Neural crest cell (in vitro differentiated cells): ENCODE results near the gene RCVRN. TPM values are rescaled to one million over a fixed set of nuclear protein-coding genes. Genes with fewer than 3 reads are reported as not detected.
"Not testable (repeated sequence)": the region's sequence is repeated elsewhere in the genome, so short reads cannot be mapped to it uniquely, and the experiment has no call there.

Experiments used
- DNase-seq: peaks from one replicate; pipeline ENCODE4 v3.0.0; 2021; ENCODE audit warnings: low read depth, mixed read lengths, low spot score
- H3K27ac Mint-ChIP-seq: one replicate; pipeline ENCODE4 v1.8.0; 2021; ENCODE audit warnings: mild to moderate bottlenecking, mixed read lengths; ENCODE audit not compliant: unreplicated experiment
- H3K27me3 Mint-ChIP-seq: 2 replicates; pipeline ENCODE4 v1.8.0; 2021; ENCODE audit warnings: low read depth, mild to moderate bottlenecking, mixed read lengths
- H3K36me3 Mint-ChIP-seq: 2 replicates; pipeline ENCODE4 v1.8.0; 2021; ENCODE audit warnings: low read depth, mild to moderate bottlenecking, mixed read lengths
- H3K4me1 Mint-ChIP-seq: 2 replicates; pipeline ENCODE4 v1.8.0; 2021; ENCODE audit warnings: mixed read lengths
- H3K4me3 Mint-ChIP-seq: one replicate; pipeline ENCODE4 v1.8.0; 2021; ENCODE audit warnings: mild to moderate bottlenecking, mixed read lengths
- H3K9me3 Mint-ChIP-seq: 2 replicates; pipeline ENCODE4 v1.8.0; 2021; ENCODE audit warnings: mixed read lengths
- CTCF ChIP-seq: fragments of 200-600 bp; sonication (generic); conservative IDR thresholded peaks from 2 replicates; pipeline ENCODE4 v1.5.0; 2021; ENCODE audit warnings: antibody characterized with exemption, mild to moderate bottlenecking
- total RNA-seq: library from RNA; stranded (reverse); gene quantifications from 2 replicates; pipeline ENCODE4 v1.2.1, GENCODE V29; 2021

RCVRN gene
- total RNA-seq, 1 donor from 2014 or later = 0.35 TPM

DNA sequence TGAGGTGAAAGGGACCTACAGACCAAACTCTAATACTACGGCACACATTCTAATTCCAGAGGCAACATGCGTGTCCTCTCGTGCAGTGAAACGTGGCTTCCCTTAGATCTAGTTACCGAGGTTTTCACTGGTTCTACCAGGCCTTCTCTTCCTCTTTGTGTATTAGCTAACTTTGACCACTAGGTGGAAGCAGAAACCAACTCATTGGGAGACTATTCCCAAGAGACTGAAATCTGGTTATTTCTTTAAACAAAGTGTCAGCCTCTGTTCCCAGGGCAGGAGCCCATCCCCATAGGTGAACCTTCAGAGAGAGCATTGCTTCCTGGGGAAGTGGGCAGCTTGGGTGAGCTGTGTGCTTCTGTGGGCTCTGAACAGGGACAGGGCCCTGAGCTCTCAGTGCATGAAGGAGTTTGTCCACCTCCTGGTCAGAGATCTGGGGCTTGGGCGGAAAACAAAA, 19.7 kb upstream of the RCVRN start:
- peaks cover 22% of the 10 kb centered on the region for H3K4me1 Mint-ChIP-seq

DNA sequence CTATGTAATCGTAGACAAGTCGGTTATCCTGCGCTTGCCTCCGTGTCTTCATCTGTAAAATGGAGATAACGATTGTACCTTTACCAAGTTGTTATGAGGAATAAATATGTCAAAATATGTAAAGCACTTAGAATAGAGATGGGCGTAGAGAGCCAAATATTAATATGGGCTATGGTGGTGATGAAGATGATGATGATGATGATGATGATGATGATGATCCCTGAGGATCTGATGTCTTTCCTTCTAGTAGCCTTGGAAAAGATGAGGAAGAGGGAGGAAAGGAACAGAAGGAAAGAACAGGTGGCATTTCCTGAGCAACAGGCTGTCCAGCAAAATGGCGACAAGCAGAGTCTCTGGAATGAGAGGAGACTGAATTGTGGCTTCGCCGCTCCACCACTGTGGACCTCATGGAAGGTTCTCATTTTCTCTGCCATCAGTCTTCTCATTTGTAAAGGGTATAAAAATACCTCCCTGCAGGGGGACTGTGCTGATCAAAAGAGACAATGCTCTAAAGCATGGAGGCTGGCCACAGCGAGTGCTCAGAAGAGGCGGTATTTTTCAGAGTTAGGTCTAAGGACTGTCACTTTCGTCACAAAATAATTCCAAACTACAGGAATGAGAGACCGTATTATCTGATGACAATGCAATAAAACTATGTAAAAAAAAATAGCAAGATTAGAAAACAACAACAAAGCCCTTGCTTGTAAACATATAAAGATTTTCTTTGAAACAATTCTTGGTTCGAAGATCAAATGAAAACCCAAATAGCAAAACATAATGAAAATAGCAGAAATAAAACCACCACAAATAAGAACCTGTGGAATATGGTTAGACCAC, 17.2 kb upstream of the RCVRN start:
- H3K4me1 Mint-ChIP-seq = peaks cover 15% of the 10 kb centered on the region
- H3K9me3 Mint-ChIP-seq = no peaks in the 10 kb centered on the region
- H3K36me3 Mint-ChIP-seq = peaks cover 3% of the 10 kb centered on the region
- TF ChIP-seq CTCF = no peak
- H3K27me3 Mint-ChIP-seq = peaks cover 2% of the 10 kb centered on the region
- no peak overlapping the region for H3K27ac Mint-ChIP-seq
- no peak overlapping the region for H3K4me3 Mint-ChIP-seq
- DNase-seq = no peak

More for the DNA sequence above, 19.7 kb upstream of the RCVRN start:
- peaks cover 3% of the 10 kb centered on the region for H3K36me3 Mint-ChIP-seq
- peak overlapping the region; percentile 28 for H3K4me3 Mint-ChIP-seq
- peaks cover 2% of the 10 kb centered on the region for H3K27me3 Mint-ChIP-seq
- peak; percentile 90 for TF ChIP-seq CTCF
- no peaks in the 10 kb centered on the region for H3K9me3 Mint-ChIP-seq
- peak overlapping the region; percentile 37 for H3K27ac Mint-ChIP-seq
- DNase-seq = peak; percentile 23

DNA sequence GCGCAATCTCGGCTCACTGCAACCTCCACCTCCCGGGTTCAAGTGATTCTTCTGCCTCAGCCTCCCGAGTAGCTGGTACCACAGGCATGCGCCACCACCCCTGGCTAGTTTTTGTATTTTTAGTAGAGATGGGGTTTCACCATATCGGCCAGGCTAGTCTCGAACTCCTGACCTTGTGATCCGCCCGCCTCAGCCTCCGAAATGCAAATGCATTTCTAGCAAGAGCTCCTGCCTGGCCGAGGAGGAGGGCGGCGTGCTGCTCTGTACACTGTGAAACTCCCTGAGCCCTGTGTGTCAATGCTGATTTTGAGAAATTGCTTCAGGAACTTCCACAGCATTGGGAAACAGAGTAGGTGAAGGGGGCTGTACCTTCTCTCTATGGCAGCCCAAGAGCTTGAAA, 16.1 kb upstream of the RCVRN start:
- H3K4me3 Mint-ChIP-seq, H3K27ac Mint-ChIP-seq: not testable (repeated sequence)

GRCh38 chr17:9918804-9919352, 13.8 kb upstream of the RCVRN start:
- H3K36me3 Mint-ChIP-seq = peaks cover 10% of the 10 kb centered on the region
- H3K4me3 Mint-ChIP-seq = no peak overlapping the region
- no peaks in the 10 kb centered on the region for H3K9me3 Mint-ChIP-seq
- TF ChIP-seq CTCF = no peak
- H3K27ac Mint-ChIP-seq = no peak overlapping the region
- no peaks in the 10 kb centered on the region for H3K27me3 Mint-ChIP-seq
- H3K4me1 Mint-ChIP-seq = peaks cover 9% of the 10 kb centered on the region
- no peak for DNase-seq

More for the DNA sequence above, 16.1 kb upstream of the RCVRN start:
- peaks cover 15% of the 10 kb centered on the region for H3K4me1 Mint-ChIP-seq
- H3K36me3 Mint-ChIP-seq, H3K9me3 Mint-ChIP-seq, H3K27me3 Mint-ChIP-seq, DNase-seq: not testable (repeated sequence)

- Mint-ChIP-seq H3K36me3 (peaks cover 10% of the 10 kb centered on the region), H3K27me3 (no peaks in the 10 kb centered on the region), H3K27ac (no peak overlapping the region), H3K4me1 (peaks cover 9% of the 10 kb centered on the region), H3K4me3 (no peak overlapping the region), H3K9me3 (no peaks in the 10 kb centered on the region)
- TF ChIP-seq CTCF = no peak
- DNase-seq = no peak
These were observed 13.3 kb upstream of the RCVRN start for GRCh38 chr17:9918352-9918751.

GRCh38 chr17:9917801-9918200, 12.7 kb upstream of the RCVRN start:
- peaks cover 9% of the 10 kb centered on the region for H3K4me1 Mint-ChIP-seq
- H3K27ac Mint-ChIP-seq = no peak overlapping the region
- H3K27me3 Mint-ChIP-seq = no peaks in the 10 kb centered on the region
- H3K9me3 Mint-ChIP-seq = no peaks in the 10 kb centered on the region
- no peak for TF ChIP-seq CTCF
- H3K36me3 Mint-ChIP-seq = peaks cover 10% of the 10 kb centered on the region
- no peak for DNase-seq
- H3K4me3 Mint-ChIP-seq = no peak overlapping the region
